Endometrial microvascular endothelial cells (primary cell): Measurements from ENCODE around the gene DENND4A. TPM values are rescaled to one million over a fixed set of nuclear protein-coding genes. Genes with fewer than 3 reads are reported as not detected.
"Not testable (repeated sequence)": the region's sequence is repeated elsewhere in the genome, so short reads cannot be mapped to it uniquely, and the experiment has no call there.

Experiments
- in situ Hi-C: cut with HindIII; loops from 2 replicates; pipeline ENCODE4 v1.10.0; 2017; ENCODE audit warnings: low sequenced_read_pairs, low pct_unique_long_range_greater_than_20kb; ENCODE audit errors: inconsistent ontology term
- total RNA-seq: library from RNA; depleted of rRNA; stranded (reverse); fragments of >200 nt; gene quantifications from one replicate; pipeline ENCODE4 v1.2.3, GENCODE V29; 2015; ENCODE audit errors: inconsistent ontology term

DENND4A gene
- total RNA-seq, 1 donor from 2014 or later: 21.2 TPM

DNA sequence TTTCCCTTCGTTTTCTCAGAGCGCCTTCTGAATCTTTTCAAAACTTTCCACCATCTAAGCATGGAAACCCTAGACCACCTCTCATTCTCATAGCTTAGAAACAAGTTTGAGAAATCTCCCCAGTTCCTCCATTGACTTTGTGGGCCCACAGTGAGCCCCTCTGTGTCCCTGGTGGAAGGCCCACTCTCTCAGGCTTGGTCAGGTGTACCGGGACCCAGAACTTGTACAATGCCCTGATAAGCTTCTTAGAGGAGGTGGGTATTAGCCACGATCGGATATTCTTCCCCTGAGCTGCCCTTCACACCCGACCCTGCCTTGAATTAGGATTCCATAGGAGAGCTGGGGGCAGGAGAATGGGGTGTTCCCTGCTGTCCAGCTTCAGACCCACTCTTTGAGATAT lies 170.5 kb downstream of the DENND4A start, which contains the start of gene SLC24A1:
SLC24A1 (plus strand) TSS at position 301 of the 400 bp plus-strand sequence. CDS start 2,143 bp downstream, outside the sequence.
- in situ Hi-C loops: no loop called here

DNA sequence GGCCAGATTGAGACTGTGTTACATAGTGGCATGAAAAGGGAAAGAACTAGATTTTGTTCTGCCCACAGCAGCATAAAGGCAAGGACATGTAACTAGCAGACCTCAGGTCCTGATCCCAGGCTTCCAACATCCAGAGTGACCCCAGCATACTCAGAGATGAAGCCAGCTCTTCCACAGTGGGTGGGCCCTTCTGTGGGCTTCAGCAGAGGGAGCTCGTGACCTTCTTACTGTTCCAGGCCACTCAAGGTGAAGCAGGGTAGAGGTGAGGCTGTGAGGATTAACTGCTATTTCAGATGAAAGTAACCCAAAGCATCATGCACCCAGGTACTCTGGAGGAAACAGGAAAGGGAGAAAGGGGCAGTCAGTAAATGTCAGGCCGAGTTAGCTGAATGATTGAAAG lies 171.3 kb downstream of the DENND4A start:
- in situ Hi-C loops: no loop called here

DNA sequence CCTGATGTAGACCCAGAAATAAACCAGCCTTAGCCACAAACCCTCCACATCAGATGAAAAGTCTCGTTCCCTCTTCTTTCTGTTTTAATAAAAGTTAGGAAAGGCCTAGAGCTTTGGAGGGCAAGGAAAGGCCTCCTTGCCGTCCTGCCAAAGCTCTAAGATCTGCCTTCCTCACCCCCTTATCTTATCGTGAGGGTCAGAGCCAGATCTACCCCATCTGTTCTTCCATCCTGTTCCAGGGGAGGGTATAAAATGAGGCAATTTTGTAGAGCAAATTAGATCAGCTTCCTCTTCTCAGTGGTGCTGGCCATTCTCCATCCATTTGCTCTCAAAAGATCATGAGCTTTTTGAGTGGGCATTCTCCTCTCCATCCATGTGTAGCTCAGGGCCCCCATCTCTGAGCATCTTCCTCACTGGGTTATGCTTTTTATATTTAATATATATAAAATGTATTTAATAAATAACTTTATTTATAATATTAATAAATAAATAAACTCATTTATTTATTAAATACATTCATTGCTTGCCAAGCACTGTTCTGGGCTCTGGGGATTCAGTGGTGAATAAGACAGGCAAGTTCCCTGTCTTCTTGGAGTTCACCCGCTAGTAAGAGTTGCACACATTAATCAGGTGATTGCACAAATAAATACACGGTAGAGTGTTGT lies 172.3 kb downstream of the DENND4A start:
- in situ Hi-C loops: no loop called here

DNA sequence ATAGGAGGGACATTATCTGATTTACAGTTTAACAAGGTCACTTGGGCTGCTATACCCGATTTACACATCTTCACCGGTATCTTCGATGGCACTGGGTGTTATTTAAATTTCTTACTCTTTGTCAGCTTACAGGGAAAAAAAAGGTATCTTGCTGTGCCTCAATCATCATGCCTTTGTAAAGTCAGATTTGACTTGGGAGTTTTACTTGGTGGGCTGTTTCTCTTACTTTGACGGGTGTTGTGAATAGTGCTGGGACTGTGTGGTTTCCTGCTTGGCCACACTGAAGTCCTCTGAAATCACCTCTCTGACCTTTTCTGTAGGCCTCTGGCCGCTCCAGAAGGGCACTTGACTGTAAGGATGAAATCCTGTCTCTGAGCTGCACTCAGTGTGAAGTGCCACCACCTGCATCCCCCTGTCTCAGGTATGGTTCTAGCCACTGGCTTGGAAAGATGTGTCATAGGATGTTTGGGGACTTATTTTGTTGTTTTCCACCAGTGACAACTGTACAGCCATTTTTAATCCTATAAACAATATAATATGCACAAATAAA lies 173.5 kb downstream of the DENND4A start:
- in situ Hi-C loops: no loop called here

- in situ Hi-C loops: not testable (repeated sequence)
Measured at GRCh38 chr15:65615887-65616286, 176.2 kb downstream of the DENND4A start.

GRCh38 chr15:65612949-65613744 lies 178.9 kb downstream of the DENND4A start:
- in situ Hi-C loops: no loop called here

GRCh38 chr15:65612616-65612946 lies 179.5 kb downstream of the DENND4A start:
- in situ Hi-C loops: no loop called here

GRCh38 chr15:65611888-65612615 lies 180.0 kb downstream of the DENND4A start:
- in situ Hi-C loops: no loop called here

- in situ Hi-C loops: no loop called here
Measured at GRCh38 chr15:65610871-65611718, 181.0 kb downstream of the DENND4A start, which contains the start of gene INTS14. Gene INTS14, minus strand, starts transcription at chr15:65611131. Its CDS starts 3,751 bp downstream, at chr15:65607380.

Other genes starting within 250 kb of the DENND4A start
- gene INTS14, start 181.2 kb downstream of the DENND4A start, total RNA-seq: 47.9 TPM
- gene SLC24A1, start 170.4 kb downstream of the DENND4A start, total RNA-seq: 4.8 TPM
- gene RAB11A, start 77.2 kb upstream of the DENND4A start, total RNA-seq: 633 TPM